ENCODE results near the gene PLP2. TPM values are rescaled to one million over a fixed set of nuclear protein-coding genes. Genes with fewer than 3 reads are reported as not detected.

Gene PLP2
- total and polyA plus RNA-seq, 8 donors: 36.0 to 126 (median 119) TPM

DNA sequence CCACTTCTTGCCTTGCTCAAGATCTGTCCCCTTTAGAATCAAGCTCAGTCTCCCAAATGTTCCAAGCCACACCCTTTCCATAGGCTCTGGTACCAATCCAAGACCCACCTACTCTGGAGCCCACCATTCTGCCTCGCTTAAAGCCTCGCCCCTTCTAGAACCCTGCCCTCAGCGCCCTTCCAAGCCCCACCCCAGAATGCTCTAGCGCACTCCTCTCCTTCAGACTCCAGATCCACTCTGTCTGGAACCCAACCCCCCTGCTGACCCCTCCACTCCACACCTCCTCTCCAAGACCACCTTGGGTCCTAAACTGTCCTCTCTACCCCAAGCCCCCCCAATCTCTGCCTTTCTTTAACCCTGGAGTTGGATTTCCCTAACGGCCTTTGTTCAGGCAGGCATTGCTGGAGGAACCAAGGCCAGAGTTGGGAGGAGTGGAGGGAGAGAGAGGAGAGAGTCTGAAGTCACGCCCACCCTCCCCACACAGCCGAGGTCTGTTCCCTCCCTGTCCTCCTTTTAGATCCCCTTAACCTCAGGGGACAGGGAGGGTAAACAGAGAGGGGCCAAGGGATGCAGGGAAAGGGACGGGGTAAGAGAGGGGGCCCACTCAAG, 16.9 kb downstream of the PLP2 start:
- no peak overlapping the region for H3K27ac ChIP-seq
- TF ChIP-seq, protein P1, sequence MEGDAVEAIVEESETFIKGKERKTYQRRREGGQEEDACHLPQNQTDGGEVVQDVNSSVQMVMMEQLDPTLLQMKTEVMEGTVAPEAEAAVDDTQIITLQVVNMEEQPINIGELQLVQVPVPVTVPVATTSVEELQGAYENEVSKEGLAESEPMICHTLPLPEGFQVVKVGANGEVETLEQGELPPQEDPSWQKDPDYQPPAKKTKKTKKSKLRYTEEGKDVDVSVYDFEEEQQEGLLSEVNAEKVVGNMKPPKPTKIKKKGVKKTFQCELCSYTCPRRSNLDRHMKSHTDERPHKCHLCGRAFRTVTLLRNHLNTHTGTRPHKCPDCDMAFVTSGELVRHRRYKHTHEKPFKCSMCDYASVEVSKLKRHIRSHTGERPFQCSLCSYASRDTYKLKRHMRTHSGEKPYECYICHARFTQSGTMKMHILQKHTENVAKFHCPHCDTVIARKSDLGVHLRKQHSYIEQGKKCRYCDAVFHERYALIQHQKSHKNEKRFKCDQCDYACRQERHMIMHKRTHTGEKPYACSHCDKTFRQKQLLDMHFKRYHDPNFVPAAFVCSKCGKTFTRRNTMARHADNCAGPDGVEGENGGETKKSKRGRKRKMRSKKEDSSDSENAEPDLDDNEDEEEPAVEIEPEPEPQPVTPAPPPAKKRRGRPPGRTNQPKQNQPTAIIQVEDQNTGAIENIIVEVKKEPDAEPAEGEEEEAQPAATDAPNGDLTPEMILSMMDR (IDR thresholded peaks at IDR 0.05): no peak
- FAIRE-seq: no peak
- no peak for DNase-seq
- peaks cover 0 to 9% (median 0%) of the 10 kb centered on the region in 3 donors for H3K4me1 ChIP-seq
- 61 to 65% methylated on average over 8 of the region's 8 CpGs for WGBS, 2 donors
- no peaks in the 10 kb centered on the region for H3K36me3 ChIP-seq
- H3K9me3 ChIP-seq: no peaks in the 10 kb centered on the region
- no peak for ATAC-seq
- intact Hi-C loops (cut with DNase I): no loop called here
- H3K4me3 ChIP-seq: no peak overlapping the region
- no peaks in the 10 kb centered on the region for H3K27me3 ChIP-seq

DNA sequence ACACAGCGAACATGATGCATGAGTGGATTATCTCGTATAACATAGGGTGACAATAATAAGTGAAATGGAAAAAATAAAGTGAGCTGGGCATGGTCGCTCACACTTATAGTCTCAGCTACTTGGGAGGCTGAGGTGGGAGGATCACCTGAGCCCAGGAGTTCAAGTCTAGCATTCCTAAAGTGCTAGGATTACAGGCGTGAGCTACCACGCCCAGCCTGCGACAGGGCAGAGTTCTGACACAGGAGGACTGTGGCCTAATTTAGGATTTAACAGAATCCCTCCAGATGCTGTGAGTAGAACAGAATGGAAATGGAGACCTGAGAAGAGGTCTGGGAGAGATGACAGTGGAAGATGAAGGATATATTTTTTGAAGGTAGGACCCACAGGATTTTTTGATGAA, 17.9 kb downstream of the PLP2 start:
- WGBS, 2 donors: 67 to 76% methylated on average over 6 of the region's 6 CpGs
- intact Hi-C loops (cut with DNase I): no loop called here
- H3K4me1 ChIP-seq: peaks cover 0 to 9% (median 0%) of the 10 kb centered on the region in 3 donors
- FAIRE-seq (no peak), DNase-seq (no peak), ATAC-seq (no peak)
- no peak overlapping the region for H3K4me3 ChIP-seq
- no peaks in the 10 kb centered on the region for H3K9me3 ChIP-seq
- no peaks in the 10 kb centered on the region for H3K36me3 ChIP-seq
- no peak overlapping the region for H3K27ac ChIP-seq
- no peaks in the 10 kb centered on the region for H3K27me3 ChIP-seq
- TF ChIP-seq, protein P1 (IDR thresholded peaks at IDR 0.05): no peak

DNA sequence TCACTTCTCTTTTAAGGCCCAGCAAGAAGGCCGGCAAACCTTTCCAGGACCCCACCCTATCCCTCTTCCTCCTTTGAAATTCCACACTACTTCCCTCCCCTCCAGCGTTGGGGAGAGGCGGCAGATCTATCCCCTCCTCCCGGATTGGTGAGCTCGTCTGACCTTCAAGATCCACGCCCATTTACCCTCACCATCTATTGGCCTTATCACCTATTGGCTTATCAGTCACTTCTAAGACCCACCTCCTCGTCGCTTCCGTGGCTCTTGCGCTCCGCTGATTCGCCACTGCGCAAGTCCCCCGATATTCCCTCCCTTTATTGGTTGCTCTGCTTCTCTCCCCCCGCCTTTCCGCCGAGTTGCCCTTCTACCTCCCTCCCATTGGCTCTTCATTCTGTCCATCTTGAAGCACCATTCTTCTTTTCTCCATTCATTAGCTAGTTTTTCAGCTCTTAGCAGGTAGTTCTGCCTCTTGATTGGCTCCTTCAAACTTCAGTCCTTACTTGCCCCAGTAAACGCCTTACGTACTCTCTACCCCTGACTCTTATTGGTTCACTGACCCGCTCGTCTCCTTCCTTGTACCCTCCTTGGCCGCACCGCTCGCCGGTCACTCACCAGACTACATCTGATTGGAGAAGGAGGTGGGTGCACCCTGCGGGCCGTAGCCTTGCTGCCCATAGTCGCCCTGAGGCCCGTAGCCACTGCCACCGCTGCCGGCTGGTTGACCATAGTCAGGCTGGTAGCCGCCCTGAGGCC, 19.3 kb downstream of the PLP2 start:
- no peaks in the 10 kb centered on the region for H3K9me3 ChIP-seq
- H3K36me3 ChIP-seq: no peaks in the 10 kb centered on the region
- peak overlapping the region; percentile 23 to 53 (median 47) for H3K4me3 ChIP-seq
- DNase-seq (peak; percentile 86 to 94 (median 93)), ATAC-seq (peak; percentile 81 to 90 (median 86)), FAIRE-seq (peak; percentile 99)
- TF ChIP-seq, protein P1 (IDR thresholded peaks at IDR 0.05): no peak
- 0 to 35% methylated on average over 32 of the region's 32 CpGs for WGBS, 2 donors
- H3K27ac ChIP-seq: peak overlapping the region; percentile 68 to 86 (median 78)
- intact Hi-C loops (cut with DNase I): no loop called here
- peaks cover 0 to 9% (median 0%) of the 10 kb centered on the region in 3 donors for H3K4me1 ChIP-seq
- H3K27me3 ChIP-seq: no peaks in the 10 kb centered on the region

DNA sequence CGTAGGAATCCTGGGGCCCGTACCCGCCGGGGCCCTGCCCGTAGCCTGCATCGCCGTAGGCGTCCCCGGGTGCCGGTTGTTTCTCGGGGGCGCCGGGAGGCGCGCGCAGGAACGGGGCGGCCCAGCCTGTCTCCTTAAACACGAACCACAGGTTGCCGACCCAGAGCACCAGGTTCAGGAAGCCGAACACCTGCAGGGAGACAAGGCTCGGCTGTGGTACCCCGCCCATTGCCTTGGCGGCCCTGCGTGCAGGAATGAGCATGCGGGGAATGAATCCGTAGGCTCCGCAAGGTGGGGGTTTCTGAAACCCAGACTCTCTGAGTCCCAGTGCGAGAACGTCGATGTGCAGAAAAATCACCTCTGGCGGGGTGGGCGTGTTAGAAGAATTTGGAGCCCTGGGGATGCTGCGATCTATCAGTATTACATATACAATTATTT, 19.9 kb downstream of the PLP2 start:
- peak overlapping the region; percentile 23 to 53 (median 47) for H3K4me3 ChIP-seq
- 1 to 52% methylated on average over 34 of the region's 34 CpGs for WGBS, 2 donors
- peak overlapping the region; percentile 68 to 86 (median 78) for H3K27ac ChIP-seq
- intact Hi-C loops (cut with DNase I): no loop called here
- DNase-seq: no peak
- ATAC-seq: peak in 3 of 4 donors; percentile 1 to 4 (median 2)
- peaks cover 0 to 9% (median 0%) of the 10 kb centered on the region in 3 donors for H3K4me1 ChIP-seq
- no peak for FAIRE-seq
- TF ChIP-seq, protein P1 (IDR thresholded peaks at IDR 0.05): no peak
- no peaks in the 10 kb centered on the region for H3K36me3 ChIP-seq
- H3K27me3 ChIP-seq: no peaks in the 10 kb centered on the region
- no peaks in the 10 kb centered on the region for H3K9me3 ChIP-seq
